ENCODE data around the gene TAB2.

Gene TAB2

GRCh38 chr6:149335924-149336608 lies 18.6 kb downstream of the TAB2 start:
- DNase-seq (ENCODE audit: low read depth) = peak; percentile 34
- no peak overlapping the region for H3K4me3 ChIP-seq (ENCODE audit: control insufficient read depth, low read depth, low read length)
- TF ChIP-seq, protein P1, sequence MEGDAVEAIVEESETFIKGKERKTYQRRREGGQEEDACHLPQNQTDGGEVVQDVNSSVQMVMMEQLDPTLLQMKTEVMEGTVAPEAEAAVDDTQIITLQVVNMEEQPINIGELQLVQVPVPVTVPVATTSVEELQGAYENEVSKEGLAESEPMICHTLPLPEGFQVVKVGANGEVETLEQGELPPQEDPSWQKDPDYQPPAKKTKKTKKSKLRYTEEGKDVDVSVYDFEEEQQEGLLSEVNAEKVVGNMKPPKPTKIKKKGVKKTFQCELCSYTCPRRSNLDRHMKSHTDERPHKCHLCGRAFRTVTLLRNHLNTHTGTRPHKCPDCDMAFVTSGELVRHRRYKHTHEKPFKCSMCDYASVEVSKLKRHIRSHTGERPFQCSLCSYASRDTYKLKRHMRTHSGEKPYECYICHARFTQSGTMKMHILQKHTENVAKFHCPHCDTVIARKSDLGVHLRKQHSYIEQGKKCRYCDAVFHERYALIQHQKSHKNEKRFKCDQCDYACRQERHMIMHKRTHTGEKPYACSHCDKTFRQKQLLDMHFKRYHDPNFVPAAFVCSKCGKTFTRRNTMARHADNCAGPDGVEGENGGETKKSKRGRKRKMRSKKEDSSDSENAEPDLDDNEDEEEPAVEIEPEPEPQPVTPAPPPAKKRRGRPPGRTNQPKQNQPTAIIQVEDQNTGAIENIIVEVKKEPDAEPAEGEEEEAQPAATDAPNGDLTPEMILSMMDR (IDR thresholded peaks at IDR 0.05; ENCODE audit: control insufficient read depth, insufficient read depth, low read depth, low read length, missing control alignments) = no peak

DNA sequence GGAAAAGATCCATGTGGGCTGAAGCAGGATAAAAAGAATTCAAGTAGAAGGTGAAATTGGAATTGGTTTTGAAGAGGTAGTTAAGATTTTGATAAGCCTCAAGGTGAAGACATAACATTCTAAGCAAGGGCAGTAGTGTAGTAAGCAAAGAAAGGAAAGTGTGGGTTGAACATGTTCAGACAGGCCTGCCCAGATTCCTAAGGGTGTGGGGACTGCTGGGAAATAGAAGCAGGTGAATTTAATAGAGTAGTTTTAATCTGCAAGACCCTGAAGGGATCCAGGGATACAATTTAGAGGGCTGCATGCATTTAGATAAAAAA lies 19.1 kb downstream of the TAB2 start:
- no peak for DNase-seq (ENCODE audit: low read depth)
- no peak overlapping the region for H3K4me3 ChIP-seq (ENCODE audit: control insufficient read depth, low read depth, low read length)
- TF ChIP-seq, protein P1 (IDR thresholded peaks at IDR 0.05; ENCODE audit: control insufficient read depth, insufficient read depth, low read depth, low read length, missing control alignments) = no peak

DNA sequence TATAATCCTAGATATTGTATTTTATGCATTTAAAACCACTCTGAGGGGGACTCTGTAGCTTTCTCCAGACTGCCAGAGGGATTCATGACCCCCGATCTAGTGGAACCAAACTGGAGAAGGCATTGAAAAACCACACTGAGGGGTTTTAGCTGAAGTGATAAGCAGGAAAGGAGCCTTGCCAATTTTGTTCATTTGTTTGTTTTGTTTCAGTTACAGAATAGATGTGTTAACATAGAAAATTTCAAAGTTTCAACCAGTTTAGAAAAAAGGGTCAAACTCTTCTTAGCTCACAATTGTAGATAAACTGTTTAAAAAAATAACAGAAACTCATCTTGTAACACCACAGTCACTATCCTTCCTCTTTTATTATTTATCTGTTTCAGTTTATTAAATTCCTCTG lies 19.8 kb downstream of the TAB2 start:
- TF ChIP-seq, protein P1 (IDR thresholded peaks at IDR 0.05; ENCODE audit: control insufficient read depth, insufficient read depth, low read depth, low read length, missing control alignments) = no peak
- H3K4me3 ChIP-seq (ENCODE audit: control insufficient read depth, low read depth, low read length) = no peak overlapping the region
- no peak for DNase-seq (ENCODE audit: low read depth)

DNA sequence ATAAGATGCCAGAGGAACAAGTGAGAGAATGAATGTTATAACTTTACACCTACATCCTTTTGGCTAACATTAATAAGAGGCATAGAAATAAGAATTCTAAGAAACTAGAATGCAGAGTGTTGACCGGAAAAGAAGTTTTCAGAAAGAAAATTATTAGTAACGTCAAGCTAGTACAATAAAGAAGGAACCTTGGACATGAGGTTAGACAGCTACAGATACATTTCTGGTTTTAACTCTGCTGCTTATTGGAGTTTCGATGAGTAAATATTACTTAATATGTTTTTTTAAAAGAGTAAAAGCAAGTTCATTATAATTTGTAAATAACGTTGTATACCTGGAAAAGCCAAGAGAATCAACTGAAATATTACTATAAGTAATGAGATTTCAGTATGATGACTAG lies 22.7 kb downstream of the TAB2 start:
- H3K4me3 ChIP-seq (ENCODE audit: control insufficient read depth, low read depth, low read length) = no peak overlapping the region
- TF ChIP-seq, protein P1 (IDR thresholded peaks at IDR 0.05; ENCODE audit: control insufficient read depth, insufficient read depth, low read depth, low read length, missing control alignments) = no peak
- DNase-seq (ENCODE audit: low read depth) = no peak

GRCh38 chr6:149342525-149342924 lies 25.0 kb downstream of the TAB2 start:
- no peak for DNase-seq (ENCODE audit: low read depth)

DNA sequence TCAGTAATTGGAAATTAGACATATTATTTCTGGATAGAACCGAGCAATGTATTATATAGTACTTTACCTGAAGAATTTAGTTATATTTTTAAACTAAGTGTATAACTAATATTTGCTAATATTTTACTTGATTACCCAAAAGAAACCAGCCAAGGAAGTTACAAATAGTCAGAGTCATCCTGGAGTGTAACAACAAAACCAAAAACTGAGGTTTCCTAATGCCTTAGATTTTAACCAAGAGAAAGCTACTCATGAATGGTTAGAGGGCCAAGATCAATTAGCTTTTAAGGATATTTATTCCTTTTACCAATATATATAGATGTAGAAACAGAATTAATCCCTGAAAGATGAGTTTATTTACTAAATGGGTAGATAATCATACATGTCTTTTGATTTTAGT lies 26.0 kb downstream of the TAB2 start:
- no peak for DNase-seq (ENCODE audit: low read depth)
- TF ChIP-seq, protein P1 (IDR thresholded peaks at IDR 0.05; ENCODE audit: control insufficient read depth, insufficient read depth, low read depth, low read length, missing control alignments) = no peak
- no peak overlapping the region for H3K4me3 ChIP-seq (ENCODE audit: control insufficient read depth, low read depth, low read length)

More at GRCh38 chr6:149342525-149342924, 25.0 kb downstream of the TAB2 start:
- no peak overlapping the region for H3K4me3 ChIP-seq (ENCODE audit: control insufficient read depth, low read depth, low read length)
- TF ChIP-seq, protein P1 (IDR thresholded peaks at IDR 0.05; ENCODE audit: control insufficient read depth, insufficient read depth, low read depth, low read length, missing control alignments) = no peak
